Stomach (tissue), 4 donors: ENCODE measurements around the gene OR5A2.

Experiments used
- EP300 ChIP-seq: sonication (generic); formaldehyde crosslinking; IDR thresholded peaks from one replicate; pipeline ENCODE4 v1.6.1; 2017; ENCODE audit warnings: antibody characterized with exemption
- POLR2A ChIP-seq, 4 donors: fragments of 450-650 bp; IDR thresholded peaks; one replicate each; pipeline ENCODE4 v1.6.1; 2016; ENCODE audit warnings: antibody characterized with exemption in 4 of 4, control low read depth in 2 of 4, mild to moderate bottlenecking in 1 of 4, moderate library complexity in 1 of 4
- POLR2AphosphoS5 ChIP-seq, 3 donors: sonication (generic); formaldehyde crosslinking; IDR thresholded peaks; one replicate each; pipeline ENCODE4 v1.6.1; 2016; ENCODE audit warnings: antibody characterized with exemption in 3 of 3
- TF ChIP-seq, protein P1 (sequence below), 7 experiments: fragments of 450-650 bp in 4 of 7; fragments of 200-600 bp in 3 of 7; sonication (generic) in 3 of 7; IDR thresholded peaks; one replicate each; pipeline ENCODE4 v1.5.1; 2016 to 2019; ENCODE audit warnings: antibody characterized with exemption in 7 of 7, control low read depth in 2 of 7, mild to moderate bottlenecking in 1 of 7

- TF ChIP-seq, protein P1, sequence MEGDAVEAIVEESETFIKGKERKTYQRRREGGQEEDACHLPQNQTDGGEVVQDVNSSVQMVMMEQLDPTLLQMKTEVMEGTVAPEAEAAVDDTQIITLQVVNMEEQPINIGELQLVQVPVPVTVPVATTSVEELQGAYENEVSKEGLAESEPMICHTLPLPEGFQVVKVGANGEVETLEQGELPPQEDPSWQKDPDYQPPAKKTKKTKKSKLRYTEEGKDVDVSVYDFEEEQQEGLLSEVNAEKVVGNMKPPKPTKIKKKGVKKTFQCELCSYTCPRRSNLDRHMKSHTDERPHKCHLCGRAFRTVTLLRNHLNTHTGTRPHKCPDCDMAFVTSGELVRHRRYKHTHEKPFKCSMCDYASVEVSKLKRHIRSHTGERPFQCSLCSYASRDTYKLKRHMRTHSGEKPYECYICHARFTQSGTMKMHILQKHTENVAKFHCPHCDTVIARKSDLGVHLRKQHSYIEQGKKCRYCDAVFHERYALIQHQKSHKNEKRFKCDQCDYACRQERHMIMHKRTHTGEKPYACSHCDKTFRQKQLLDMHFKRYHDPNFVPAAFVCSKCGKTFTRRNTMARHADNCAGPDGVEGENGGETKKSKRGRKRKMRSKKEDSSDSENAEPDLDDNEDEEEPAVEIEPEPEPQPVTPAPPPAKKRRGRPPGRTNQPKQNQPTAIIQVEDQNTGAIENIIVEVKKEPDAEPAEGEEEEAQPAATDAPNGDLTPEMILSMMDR (IDR thresholded peaks at IDR 0.05): no peak
- TF ChIP-seq POLR2AphosphoS5 (IDR thresholded peaks at IDR 0.05) (no peak), EP300 (no peak), POLR2A (IDR thresholded peaks at IDR 0.05) (no peak)
Measured at GRCh38 chr11:59416613-59417012, 9.6 kb downstream of the OR5A2 start.
